GM23338 (cell line): ENCODE results near the gene ZNF211. TPM values are rescaled to one million over a fixed set of nuclear protein-coding genes. Genes with fewer than 3 reads are reported as not detected.

ENCODE experiments used
- ATAC-seq: fragments of 200-7000 bp; cut with Tn5 transposase; 3 replicates; pipeline ENCODE4 v1.9.1; 2020
- DNase-seq: peaks from one replicate; pipeline ENCODE4 v3.0.0-alpha.2; 2015; ENCODE audit warnings: low spot score
- H2AFZ ChIP-seq: fragments of 200-600 bp; sonication (generic); 2 replicates; pipeline ENCODE4 v1.8.0; 2016; ENCODE audit warnings: antibody characterized with exemption, mild to moderate bottlenecking, moderate library complexity
- H3F3A ChIP-seq: fragments of 200-600 bp; sonication (generic); replicated peaks from 2 replicates; pipeline ENCODE4 v1.8.0; 2017; ENCODE audit warnings: antibody characterized with exemption, mixed run types, low read depth
- H3K27ac ChIP-seq: fragments of 200-600 bp; sonication (generic); 2 replicates; pipeline ENCODE4 v1.6.1; 2016; ENCODE audit warnings: low read depth
- H3K27me3 ChIP-seq: fragments of 200-600 bp; sonication (generic); 2 replicates; pipeline ENCODE4 v1.8.0; 2016; ENCODE audit warnings: mild to moderate bottlenecking, mixed run types, moderate library complexity; ENCODE audit not compliant: insufficient read depth
- H3K36me3 ChIP-seq: fragments of 200-600 bp; sonication (generic); 2 replicates; pipeline ENCODE4 v1.8.0; 2016; ENCODE audit warnings: mild to moderate bottlenecking; ENCODE audit not compliant: insufficient read depth
- H3K4me1 ChIP-seq: fragments of 200-600 bp; sonication (generic); 2 replicates; pipeline ENCODE4 v1.8.0; 2016; ENCODE audit warnings: mild to moderate bottlenecking, moderate library complexity; ENCODE audit not compliant: insufficient read depth
- H3K4me2 ChIP-seq: fragments of 200-600 bp; sonication (generic); 2 replicates; pipeline ENCODE4 v1.7.1; 2017; ENCODE audit warnings: mixed run types
- H3K4me3 ChIP-seq: fragments of 200-600 bp; sonication (generic); 2 replicates; pipeline ENCODE4 v1.6.1; 2016; ENCODE audit warnings: mixed run types
- H3K79me2 ChIP-seq: fragments of 200-600 bp; sonication (generic); replicated peaks from 2 replicates; pipeline ENCODE4 v1.8.0; 2017; ENCODE audit warnings: mild to moderate bottlenecking; ENCODE audit not compliant: insufficient read depth
- H3K9me2 ChIP-seq: fragments of 200-600 bp; sonication (generic); 2 replicates; pipeline ENCODE4 v1.8.0; 2017; ENCODE audit not compliant: insufficient read depth
- H4K20me1 ChIP-seq: fragments of 200-600 bp; sonication (generic); replicated peaks from 2 replicates; pipeline ENCODE4 v1.8.0; 2017; ENCODE audit warnings: mild to moderate bottlenecking; ENCODE audit not compliant: insufficient read depth
- H3K27ac Mint-ChIP-seq: 2 replicates; pipeline ENCODE4 v1.8.0; 2020; ENCODE audit warnings: inconsistent platforms, mild to moderate bottlenecking, moderate library complexity, mixed read lengths
- H3K27me3 Mint-ChIP-seq: 3 replicates; pipeline ENCODE4 v1.8.0; 2022; ENCODE audit warnings: low read depth, mild to moderate bottlenecking, moderate library complexity, mixed read lengths, inconsistent platforms; ENCODE audit not compliant: insufficient read depth, poor library complexity
- H3K36me3 Mint-ChIP-seq: 3 replicates; pipeline ENCODE4 v1.8.0; 2021; ENCODE audit warnings: low read depth, mild to moderate bottlenecking, inconsistent platforms, moderate library complexity, mixed read lengths
- H3K4me1 Mint-ChIP-seq: 3 replicates; pipeline ENCODE4 v1.8.0; 2020; ENCODE audit warnings: mild to moderate bottlenecking, inconsistent platforms, mixed read lengths
- H3K4me3 Mint-ChIP-seq: 3 replicates; pipeline ENCODE4 v1.8.0; 2021; ENCODE audit warnings: moderate library complexity, mild to moderate bottlenecking, inconsistent platforms, mixed read lengths
- H3K9me3 Mint-ChIP-seq: 3 replicates; pipeline ENCODE4 v1.8.0; 2020; ENCODE audit warnings: moderate library complexity, mild to moderate bottlenecking, inconsistent platforms, mixed read lengths
- CREB1 ChIP-seq: fragments of 250-450 bp; sonication (Bioruptor Pico); IDR thresholded peaks from 2 replicates; pipeline ENCODE4 v1.5.0; 2020; ENCODE audit warnings: low read depth, mild to moderate bottlenecking, moderate library complexity
- EZH2 ChIP-seq: fragments of 200-600 bp; sonication (generic); IDR thresholded peaks from one replicate; pipeline ENCODE4 v1.8.0; 2017; ENCODE audit warnings: antibody characterized with exemption, mild to moderate bottlenecking, low read depth; ENCODE audit not compliant: unreplicated experiment
- EZH2phosphoT487 ChIP-seq: fragments of 200-600 bp; sonication (generic); IDR thresholded peaks from one replicate; pipeline ENCODE4 v1.8.1; 2018; ENCODE audit warnings: antibody characterized with exemption; ENCODE audit not compliant: unreplicated experiment
- JUNB ChIP-seq: IDR thresholded peaks from one replicate; pipeline ENCODE4 v1.6.1; 2016; ENCODE audit warnings: antibody characterized with exemption; ENCODE audit not compliant: unreplicated experiment
- NANOG ChIP-seq: IDR thresholded peaks from 2 replicates; pipeline ENCODE4 v1.6.1; 2016; ENCODE audit warnings: antibody characterized with exemption, borderline replicate concordance
- POLR2AphosphoS5 ChIP-seq: IDR thresholded peaks from 2 replicates; pipeline ENCODE4 v1.6.1; 2016; ENCODE audit warnings: antibody characterized with exemption, low read depth
- STAT1 ChIP-seq: IDR thresholded peaks from one replicate; pipeline ENCODE4 v1.6.1; 2016; ENCODE audit warnings: antibody characterized with exemption; ENCODE audit not compliant: unreplicated experiment
- ZNF114 ChIP-seq: fragments of 250-450 bp; sonication (Bioruptor Pico); IDR thresholded peaks from 2 replicates; pipeline ENCODE4 v1.5.0; 2020; ENCODE audit warnings: mild to moderate bottlenecking, moderate library complexity
- ZNF331 ChIP-seq: fragments of 250-450 bp; sonication (Bioruptor Pico); IDR thresholded peaks from 2 replicates; pipeline ENCODE4 v1.5.0; 2020; ENCODE audit warnings: low read depth, mild to moderate bottlenecking, moderate library complexity
- polyA plus RNA-seq: library from polyadenylated mRNA; unstranded; fragments of >200 nt; fragmentation: Nextera tagmentation; extraction: Ambion mirVana; gene quantifications from 2 replicates; pipeline ENCODE4 v1.2.1, GENCODE V29; 2016
- total RNA-seq: library from RNA; depleted of rRNA; stranded (reverse); fragments of >200 nt; shearing (Covaris generic); gene quantifications from 2 replicates; pipeline ENCODE4 v1.2.3, GENCODE V29; 2014
- TF ChIP-seq, protein P1 (sequence below): fragments of 250-450 bp; sonication (Bioruptor Pico); IDR thresholded peaks from 2 replicates; pipeline ENCODE4 v1.5.0; 2020; ENCODE audit warnings: mild to moderate bottlenecking, moderate library complexity
- TF ChIP-seq, protein P2 (sequence below): IDR thresholded peaks from one replicate; pipeline ENCODE4 v1.6.1; 2018; ENCODE audit warnings: antibody characterized with exemption; ENCODE audit not compliant: unreplicated experiment
- TF ChIP-seq, protein P3 (sequence below), 2 experiments: fragments of 200-600 bp in 1 of 2; sonication (generic) in 1 of 2; conservative IDR thresholded peaks; 2 replicates each; pipeline versions ENCODE4 v1.5.1 to v1.6.1; 2016 to 2017; ENCODE audit warnings: antibody characterized with exemption in 2 of 2, low read depth in 2 of 2, mild to moderate bottlenecking in 2 of 2, moderate library complexity in 1 of 2
- TF ChIP-seq, protein P4 (sequence below): IDR thresholded peaks from 2 replicates; pipeline ENCODE4 v1.6.1; 2016; ENCODE audit warnings: antibody characterized with exemption

ZNF211 gene
- total and polyA plus RNA-seq, 2 experiments from 2014 or later = 9.7 to 13.8 TPM

DNA sequence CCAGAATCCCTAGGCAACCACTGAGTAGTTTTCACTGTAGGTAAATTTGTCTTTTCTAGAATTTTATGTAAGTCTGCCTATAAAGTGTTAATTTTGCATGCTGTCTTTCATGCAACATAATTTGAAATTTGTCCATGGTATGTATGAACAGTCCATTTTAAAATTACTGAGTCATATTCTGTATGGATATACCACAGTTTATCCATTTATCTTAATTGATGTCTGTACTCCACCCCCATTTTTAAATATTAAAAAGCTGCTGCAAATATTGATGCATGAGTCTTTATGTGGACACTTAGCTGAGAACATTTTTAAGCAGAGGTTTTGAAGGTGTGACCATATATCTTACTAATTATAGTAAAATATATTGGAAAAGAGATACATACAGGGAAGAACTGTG lies 9.9 kb upstream of the ZNF211 start:
- Histone ChIP-seq H3K4me1 (no peaks in the 10 kb centered on the region), H3K9me2 (no peaks in the 10 kb centered on the region), H4K20me1 (peaks cover 14% of the 10 kb centered on the region), H3K36me3 (peaks cover 60% of the 10 kb centered on the region), H3K27me3 (no peaks in the 10 kb centered on the region), H3K4me3 (no peak overlapping the region), H2AFZ (no peak overlapping the region), H3F3A (0 out of 2 replicates have a peak, but pooled peaks cover 11% of the 10 kb centered on the region), H3K27ac (no peak overlapping the region), H3K79me2 (peaks cover 67% of the 10 kb centered on the region), H3K4me2 (no peak overlapping the region)
- TF ChIP-seq, protein P1, sequence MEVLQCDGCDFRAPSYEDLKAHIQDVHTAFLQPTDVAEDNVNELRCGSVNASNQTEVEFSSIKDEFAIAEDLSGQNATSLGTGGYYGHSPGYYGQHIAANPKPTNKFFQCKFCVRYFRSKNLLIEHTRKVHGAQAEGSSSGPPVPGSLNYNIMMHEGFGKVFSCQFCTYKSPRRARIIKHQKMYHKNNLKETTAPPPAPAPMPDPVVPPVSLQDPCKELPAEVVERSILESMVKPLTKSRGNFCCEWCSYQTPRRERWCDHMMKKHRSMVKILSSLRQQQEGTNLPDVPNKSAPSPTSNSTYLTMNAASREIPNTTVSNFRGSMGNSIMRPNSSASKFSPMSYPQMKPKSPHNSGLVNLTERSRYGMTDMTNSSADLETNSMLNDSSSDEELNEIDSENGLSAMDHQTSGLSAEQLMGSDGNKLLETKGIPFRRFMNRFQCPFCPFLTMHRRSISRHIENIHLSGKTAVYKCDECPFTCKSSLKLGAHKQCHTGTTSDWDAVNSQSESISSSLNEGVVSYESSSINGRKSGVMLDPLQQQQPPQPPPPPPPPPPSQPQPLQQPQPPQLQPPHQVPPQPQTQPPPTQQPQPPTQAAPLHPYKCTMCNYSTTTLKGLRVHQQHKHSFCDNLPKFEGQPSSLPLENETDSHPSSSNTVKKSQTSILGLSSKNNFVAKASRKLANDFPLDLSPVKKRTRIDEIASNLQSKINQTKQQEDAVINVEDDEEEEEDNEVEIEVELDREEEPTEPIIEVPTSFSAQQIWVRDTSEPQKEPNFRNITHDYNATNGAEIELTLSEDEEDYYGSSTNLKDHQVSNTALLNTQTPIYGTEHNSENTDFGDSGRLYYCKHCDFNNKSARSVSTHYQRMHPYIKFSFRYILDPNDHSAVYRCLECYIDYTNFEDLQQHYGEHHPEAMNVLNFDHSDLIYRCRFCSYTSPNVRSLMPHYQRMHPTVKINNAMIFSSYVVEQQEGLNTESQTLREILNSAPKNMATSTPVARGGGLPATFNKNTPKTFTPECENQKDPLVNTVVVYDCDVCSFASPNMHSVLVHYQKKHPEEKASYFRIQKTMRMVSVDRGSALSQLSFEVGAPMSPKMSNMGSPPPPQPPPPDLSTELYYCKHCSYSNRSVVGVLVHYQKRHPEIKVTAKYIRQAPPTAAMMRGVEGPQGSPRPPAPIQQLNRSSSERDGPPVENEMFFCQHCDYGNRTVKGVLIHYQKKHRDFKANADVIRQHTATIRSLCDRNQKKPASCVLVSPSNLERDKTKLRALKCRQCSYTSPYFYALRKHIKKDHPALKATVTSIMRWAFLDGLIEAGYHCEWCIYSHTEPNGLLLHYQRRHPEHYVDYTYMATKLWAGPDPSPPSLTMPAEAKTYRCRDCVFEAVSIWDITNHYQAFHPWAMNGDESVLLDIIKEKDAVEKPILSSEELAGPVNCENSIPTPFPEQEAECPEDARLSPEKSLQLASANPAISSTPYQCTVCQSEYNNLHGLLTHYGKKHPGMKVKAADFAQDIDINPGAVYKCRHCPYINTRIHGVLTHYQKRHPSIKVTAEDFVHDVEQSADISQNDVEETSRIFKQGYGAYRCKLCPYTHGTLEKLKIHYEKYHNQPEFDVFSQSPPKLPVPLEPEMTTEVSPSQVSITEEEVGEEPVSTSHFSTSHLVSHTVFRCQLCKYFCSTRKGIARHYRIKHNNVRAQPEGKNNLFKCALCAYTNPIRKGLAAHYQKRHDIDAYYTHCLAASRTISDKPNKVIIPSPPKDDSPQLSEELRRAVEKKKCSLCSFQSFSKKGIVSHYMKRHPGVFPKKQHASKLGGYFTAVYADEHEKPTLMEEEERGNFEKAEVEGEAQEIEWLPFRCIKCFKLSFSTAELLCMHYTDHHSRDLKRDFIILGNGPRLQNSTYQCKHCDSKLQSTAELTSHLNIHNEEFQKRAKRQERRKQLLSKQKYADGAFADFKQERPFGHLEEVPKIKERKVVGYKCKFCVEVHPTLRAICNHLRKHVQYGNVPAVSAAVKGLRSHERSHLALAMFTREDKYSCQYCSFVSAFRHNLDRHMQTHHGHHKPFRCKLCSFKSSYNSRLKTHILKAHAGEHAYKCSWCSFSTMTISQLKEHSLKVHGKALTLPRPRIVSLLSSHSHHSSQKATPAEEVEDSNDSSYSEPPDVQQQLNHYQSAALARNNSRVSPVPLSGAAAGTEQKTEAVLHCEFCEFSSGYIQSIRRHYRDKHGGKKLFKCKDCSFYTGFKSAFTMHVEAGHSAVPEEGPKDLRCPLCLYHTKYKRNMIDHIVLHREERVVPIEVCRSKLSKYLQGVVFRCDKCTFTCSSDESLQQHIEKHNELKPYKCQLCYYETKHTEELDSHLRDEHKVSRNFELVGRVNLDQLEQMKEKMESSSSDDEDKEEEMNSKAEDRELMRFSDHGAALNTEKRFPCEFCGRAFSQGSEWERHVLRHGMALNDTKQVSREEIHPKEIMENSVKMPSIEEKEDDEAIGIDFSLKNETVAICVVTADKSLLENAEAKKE (CRISPR knock-in tag) = no peak
- TF ChIP-seq CREB1 (CRISPR knock-in tag) (no peak), EZH2phosphoT487 (no peak), ZNF331 (CRISPR knock-in tag) (no peak), NANOG (no peak), ZNF114 (CRISPR knock-in tag) (no peak), EZH2 (no peak), JUNB (no peak), POLR2AphosphoS5 (no peak), STAT1 (no peak)
- TF ChIP-seq, protein P2, sequence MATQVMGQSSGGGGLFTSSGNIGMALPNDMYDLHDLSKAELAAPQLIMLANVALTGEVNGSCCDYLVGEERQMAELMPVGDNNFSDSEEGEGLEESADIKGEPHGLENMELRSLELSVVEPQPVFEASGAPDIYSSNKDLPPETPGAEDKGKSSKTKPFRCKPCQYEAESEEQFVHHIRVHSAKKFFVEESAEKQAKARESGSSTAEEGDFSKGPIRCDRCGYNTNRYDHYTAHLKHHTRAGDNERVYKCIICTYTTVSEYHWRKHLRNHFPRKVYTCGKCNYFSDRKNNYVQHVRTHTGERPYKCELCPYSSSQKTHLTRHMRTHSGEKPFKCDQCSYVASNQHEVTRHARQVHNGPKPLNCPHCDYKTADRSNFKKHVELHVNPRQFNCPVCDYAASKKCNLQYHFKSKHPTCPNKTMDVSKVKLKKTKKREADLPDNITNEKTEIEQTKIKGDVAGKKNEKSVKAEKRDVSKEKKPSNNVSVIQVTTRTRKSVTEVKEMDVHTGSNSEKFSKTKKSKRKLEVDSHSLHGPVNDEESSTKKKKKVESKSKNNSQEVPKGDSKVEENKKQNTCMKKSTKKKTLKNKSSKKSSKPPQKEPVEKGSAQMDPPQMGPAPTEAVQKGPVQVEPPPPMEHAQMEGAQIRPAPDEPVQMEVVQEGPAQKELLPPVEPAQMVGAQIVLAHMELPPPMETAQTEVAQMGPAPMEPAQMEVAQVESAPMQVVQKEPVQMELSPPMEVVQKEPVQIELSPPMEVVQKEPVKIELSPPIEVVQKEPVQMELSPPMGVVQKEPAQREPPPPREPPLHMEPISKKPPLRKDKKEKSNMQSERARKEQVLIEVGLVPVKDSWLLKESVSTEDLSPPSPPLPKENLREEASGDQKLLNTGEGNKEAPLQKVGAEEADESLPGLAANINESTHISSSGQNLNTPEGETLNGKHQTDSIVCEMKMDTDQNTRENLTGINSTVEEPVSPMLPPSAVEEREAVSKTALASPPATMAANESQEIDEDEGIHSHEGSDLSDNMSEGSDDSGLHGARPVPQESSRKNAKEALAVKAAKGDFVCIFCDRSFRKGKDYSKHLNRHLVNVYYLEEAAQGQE = no peak
- TF ChIP-seq, protein P3, sequence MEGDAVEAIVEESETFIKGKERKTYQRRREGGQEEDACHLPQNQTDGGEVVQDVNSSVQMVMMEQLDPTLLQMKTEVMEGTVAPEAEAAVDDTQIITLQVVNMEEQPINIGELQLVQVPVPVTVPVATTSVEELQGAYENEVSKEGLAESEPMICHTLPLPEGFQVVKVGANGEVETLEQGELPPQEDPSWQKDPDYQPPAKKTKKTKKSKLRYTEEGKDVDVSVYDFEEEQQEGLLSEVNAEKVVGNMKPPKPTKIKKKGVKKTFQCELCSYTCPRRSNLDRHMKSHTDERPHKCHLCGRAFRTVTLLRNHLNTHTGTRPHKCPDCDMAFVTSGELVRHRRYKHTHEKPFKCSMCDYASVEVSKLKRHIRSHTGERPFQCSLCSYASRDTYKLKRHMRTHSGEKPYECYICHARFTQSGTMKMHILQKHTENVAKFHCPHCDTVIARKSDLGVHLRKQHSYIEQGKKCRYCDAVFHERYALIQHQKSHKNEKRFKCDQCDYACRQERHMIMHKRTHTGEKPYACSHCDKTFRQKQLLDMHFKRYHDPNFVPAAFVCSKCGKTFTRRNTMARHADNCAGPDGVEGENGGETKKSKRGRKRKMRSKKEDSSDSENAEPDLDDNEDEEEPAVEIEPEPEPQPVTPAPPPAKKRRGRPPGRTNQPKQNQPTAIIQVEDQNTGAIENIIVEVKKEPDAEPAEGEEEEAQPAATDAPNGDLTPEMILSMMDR (conservative IDR thresholded peaks at IDR 0.05; ENCODE audit: low read depth in 2 of 2) = no peak
- TF ChIP-seq, protein P4, sequence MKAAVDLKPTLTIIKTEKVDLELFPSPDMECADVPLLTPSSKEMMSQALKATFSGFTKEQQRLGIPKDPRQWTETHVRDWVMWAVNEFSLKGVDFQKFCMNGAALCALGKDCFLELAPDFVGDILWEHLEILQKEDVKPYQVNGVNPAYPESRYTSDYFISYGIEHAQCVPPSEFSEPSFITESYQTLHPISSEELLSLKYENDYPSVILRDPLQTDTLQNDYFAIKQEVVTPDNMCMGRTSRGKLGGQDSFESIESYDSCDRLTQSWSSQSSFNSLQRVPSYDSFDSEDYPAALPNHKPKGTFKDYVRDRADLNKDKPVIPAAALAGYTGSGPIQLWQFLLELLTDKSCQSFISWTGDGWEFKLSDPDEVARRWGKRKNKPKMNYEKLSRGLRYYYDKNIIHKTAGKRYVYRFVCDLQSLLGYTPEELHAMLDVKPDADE = no peak
- Mint-ChIP-seq H3K4me3 (no peak overlapping the region), H3K4me1 (no peaks in the 10 kb centered on the region), H3K9me3 (peaks cover 73% of the 10 kb centered on the region), H3K27ac (no peak overlapping the region), H3K27me3 (peaks cover 3% of the 10 kb centered on the region), H3K36me3 (peaks cover 75% of the 10 kb centered on the region)
- DNase-seq = no peak
- ATAC-seq = no peak
